OCI-LY1 (cell line): ENCODE measurements around the gene CFAP251.

Experiments
- EZH2 ChIP-seq: fragments of 200-600 bp; sonication (generic), shearing (Covaris generic); IDR thresholded peaks from 2 replicates; pipeline ENCODE4 v1.8.0; 2017; ENCODE audit warnings: borderline replicate concordance, mixed run types, mild to moderate bottlenecking, antibody characterized with exemption, low read length, moderate library complexity, mixed read lengths
- TF ChIP-seq, protein P1 (sequence below): fragments of 200-600 bp; sonication (generic), shearing (Covaris generic); IDR thresholded peaks from 2 replicates; pipeline ENCODE4 v1.5.1; 2017; ENCODE audit warnings: mild to moderate bottlenecking, antibody characterized with exemption, low read length, moderate library complexity, mixed read lengths

- no peak for TF ChIP-seq EZH2
- TF ChIP-seq, protein P1, sequence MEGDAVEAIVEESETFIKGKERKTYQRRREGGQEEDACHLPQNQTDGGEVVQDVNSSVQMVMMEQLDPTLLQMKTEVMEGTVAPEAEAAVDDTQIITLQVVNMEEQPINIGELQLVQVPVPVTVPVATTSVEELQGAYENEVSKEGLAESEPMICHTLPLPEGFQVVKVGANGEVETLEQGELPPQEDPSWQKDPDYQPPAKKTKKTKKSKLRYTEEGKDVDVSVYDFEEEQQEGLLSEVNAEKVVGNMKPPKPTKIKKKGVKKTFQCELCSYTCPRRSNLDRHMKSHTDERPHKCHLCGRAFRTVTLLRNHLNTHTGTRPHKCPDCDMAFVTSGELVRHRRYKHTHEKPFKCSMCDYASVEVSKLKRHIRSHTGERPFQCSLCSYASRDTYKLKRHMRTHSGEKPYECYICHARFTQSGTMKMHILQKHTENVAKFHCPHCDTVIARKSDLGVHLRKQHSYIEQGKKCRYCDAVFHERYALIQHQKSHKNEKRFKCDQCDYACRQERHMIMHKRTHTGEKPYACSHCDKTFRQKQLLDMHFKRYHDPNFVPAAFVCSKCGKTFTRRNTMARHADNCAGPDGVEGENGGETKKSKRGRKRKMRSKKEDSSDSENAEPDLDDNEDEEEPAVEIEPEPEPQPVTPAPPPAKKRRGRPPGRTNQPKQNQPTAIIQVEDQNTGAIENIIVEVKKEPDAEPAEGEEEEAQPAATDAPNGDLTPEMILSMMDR, result no peak
Observed at GRCh38 chr12:121921066-121921465, 2.7 kb downstream of the CFAP251 start.
